Gastrocnemius medialis (tissue), 4 donors: ENCODE results near the gene ZNF688. TPM values are rescaled to one million over a fixed set of nuclear protein-coding genes. Genes with fewer than 3 reads are reported as not detected.

Source experiments
- ATAC-seq, 2 donors: fragments of 150-250 bp; one replicate each; pipeline ENCODE4 v1.9.1; 2016
- DNase-seq, 2 donors: peaks; one replicate each; pipeline ENCODE4 v3.0.0-alpha.2; 2019
- H3K27ac ChIP-seq, 4 donors: fragments of 200-600 bp; sonication (generic); 1 replicate in 1 of 4; 2 replicates in 3 of 4; pipeline ENCODE4 v1.5.1; 2016 to 2018; ENCODE audit warnings: mild to moderate bottlenecking in 2 of 4, moderate library complexity in 1 of 4
- H3K27me3 ChIP-seq, 3 donors: fragments of 200-600 bp; sonication (generic) in 2 of 3; 1 replicate in 1 of 3; 2 replicates in 2 of 3; pipeline versions ENCODE4 v1.5.1 to v1.6.0; 2016 to 2019; ENCODE audit warnings: mild to moderate bottlenecking in 1 of 3, moderate library complexity in 1 of 3
- H3K36me3 ChIP-seq, 2 donors: fragments of 200-600 bp; sonication (generic) in 1 of 2; one replicate each; pipeline ENCODE4 v1.5.1; 2017 to 2018
- H3K4me1 ChIP-seq, 2 donors: fragments of 200-600 bp; sonication (generic) in 1 of 2; one replicate each; pipeline ENCODE4 v1.5.1; 2016 to 2017; ENCODE audit warnings: mild to moderate bottlenecking in 2 of 2
- H3K4me3 ChIP-seq, 4 donors: fragments of 200-600 bp; sonication (generic) in 3 of 4; 1 replicate in 1 of 4; 2 replicates in 3 of 4; pipeline ENCODE4 v1.5.1; 2016 to 2019; ENCODE audit warnings: mild to moderate bottlenecking in 2 of 4
- H3K9me3 ChIP-seq, 3 donors: fragments of 200-600 bp; sonication (generic) in 2 of 3; 1 replicate in 1 of 3; 2 replicates in 2 of 3; pipeline ENCODE4 v1.5.1; 2016 to 2019
- CTCF ChIP-seq, 5 experiments: fragments of 450-650 bp in 3 of 5; fragments of 200-600 bp in 2 of 5; sonication (generic) in 2 of 5; IDR thresholded peaks in 4 of 5; conservative IDR thresholded peaks in 1 of 5; 1 replicate in 4 of 5; 2 replicates in 1 of 5; pipeline ENCODE4 v1.5.1; 2016 to 2019; ENCODE audit warnings: antibody characterized with exemption in 5 of 5, mild to moderate bottlenecking in 3 of 5, moderate library complexity in 3 of 5
- POLR2A ChIP-seq, 2 donors: fragments of 450-650 bp; IDR thresholded peaks; one replicate each; pipeline ENCODE4 v1.6.1; 2017; ENCODE audit warnings: antibody characterized with exemption in 2 of 2, mild to moderate bottlenecking in 2 of 2, moderate library complexity in 2 of 2
- in situ Hi-C, 4 donors: fragments of 200-750 bp; cut with MboI; loops; one replicate each; pipeline versions ENCODE4 v1.15.0 to v1.8.0; 2017; ENCODE audit warnings: low sequenced_read_pairs in 4 of 4
- intact Hi-C: fragments of 100-400 bp; cut with DNase I; formaldehyde crosslinking; loops from one replicate; pipeline ENCODE4 v1.15.1; 2023; ENCODE audit warnings: low total_unique reads
- total RNA-seq, 4 donors: library from RNA; depleted of rRNA; stranded (reverse); fragments of >200 nt; gene quantifications; one replicate each; pipeline versions ENCODE4 v1.1.0 to v1.2.3, GENCODE V29; 2016

The ZNF688 gene
- total RNA-seq, 4 donors from 2014 or later, result 11.0 to 38.2 (median 18.5) TPM

GRCh38 chr16:30521873-30522641 is 49.5 kb downstream of the ZNF688 start:
- intact Hi-C loops, result loop anchor here (10.0 kb wide), 1 partner anchor 707 kb away; the partner anchor contains the start of genes PAGR1 and PRRT2
- in situ Hi-C loops, result loop anchor here in 2 of 4 donors (10.0 kb wide), 1 partner anchor 87 kb away; the partner anchor contains the start of gene DCTPP1 (in 2 of the 2)
- H3K4me3 ChIP-seq, result no peak overlapping the region

GRCh38 chr16:30521476-30521872 is 50.0 kb downstream of the ZNF688 start:
- TF ChIP-seq CTCF (IDR thresholded peaks at IDR 0.05 in 4 of 5, conservative IDR thresholded peaks at IDR 0.05 in 1 of 5), result no peak
- Histone ChIP-seq H3K36me3 (peaks cover 0 to 10% of the 10 kb centered on the region in 2 donors), H3K9me3 (no peaks in the 10 kb centered on the region), H3K4me1 (peaks cover 3 to 18% of the 10 kb centered on the region in 2 donors), H3K27me3 (no peaks in the 10 kb centered on the region), H3K4me3 (no peak overlapping the region), H3K27ac (no peak overlapping the region)
- intact Hi-C loops, result loop anchor here (10.0 kb wide), 1 partner anchor 707 kb away; the partner anchor contains the start of genes PAGR1 and PRRT2
- ATAC-seq (no peak), DNase-seq (no peak)
- in situ Hi-C loops, result loop anchor here in 2 of 4 donors (10.0 kb wide), 1 partner anchor 87 kb away; the partner anchor contains the start of gene DCTPP1 (in 2 of the 2)

More at GRCh38 chr16:30521873-30522641, 49.5 kb downstream of the ZNF688 start:
- DNase-seq (no peak), ATAC-seq (no peak)
- H3K27ac ChIP-seq, result no peak overlapping the region
- no peaks in the 10 kb centered on the region for H3K9me3 ChIP-seq
- peaks cover 0 to 10% of the 10 kb centered on the region in 2 donors for H3K36me3 ChIP-seq
- H3K27me3 ChIP-seq, result no peaks in the 10 kb centered on the region
- H3K4me1 ChIP-seq, result peaks cover 3 to 18% of the 10 kb centered on the region in 2 donors
- TF ChIP-seq POLR2A (IDR thresholded peaks at IDR 0.05) (no peak), CTCF (IDR thresholded peaks at IDR 0.05 in 4 of 5, conservative IDR thresholded peaks at IDR 0.05 in 1 of 5) (no peak)

Other genes starting within 250 kb of the ZNF688 start
- gene CD2BP2, start 216.4 kb downstream of the ZNF688 start, total RNA-seq, result 10 to 100 TPM; 33.4 to 53.8 (median 40.9) TPM
- gene TBC1D10B, start 201.2 kb downstream of the ZNF688 start, total RNA-seq, result 10 to 100 TPM; 35.3 to 52.6 (median 43.6) TPM
- gene MYL11, start 196.9 kb downstream of the ZNF688 start, total RNA-seq, result 1,000 to 10,000 TPM; 1,053 to 4,879 (median 1,942) TPM
- gene SEPTIN1, start 189.2 kb downstream of the ZNF688 start, total RNA-seq, result under 1 TPM in 1 of 4 donors, not detected in 3; 0.65 TPM
- gene ZNF48, start 176.3 kb downstream of the ZNF688 start, total RNA-seq, result 10 to 100 TPM in 2 of 4 donors, 1 to 10 TPM in 2; 4.4 to 12.7 (median 8.7) TPM
- gene ZNF771, start 164.1 kb downstream of the ZNF688 start, total RNA-seq, result 10 to 100 TPM; 16.7 to 34.1 (median 24.7) TPM
- gene DCTPP1, start 141.7 kb downstream of the ZNF688 start, total RNA-seq, result 10 to 100 TPM; 11.8 to 32.6 (median 17.8) TPM
- 10 to 100 TPM; 23.7 to 29.5 (median 27.4) TPM for gene SEPHS2, start 125.8 kb downstream of the ZNF688 start, total RNA-seq
- gene ITGAL, start 99.0 kb downstream of the ZNF688 start, total RNA-seq, result 1 to 10 TPM in 1 of 4 donors, under 1 TPM in 2, not detected in 1; 0.16 to 1.9 (median 0.86) TPM
- 100 to 1,000 TPM in 1 of 4 donors, 10 to 100 TPM in 3; 39.8 to 118 (median 69.8) TPM for gene ZNF768, start 45.1 kb downstream of the ZNF688 start, total RNA-seq
- 10 to 100 TPM in 3 of 4 donors, 1 to 10 TPM in 1; 8.6 to 17.5 (median 13.1) TPM for gene ZNF747, start 36.9 kb downstream of the ZNF688 start, total RNA-seq
- gene ZNF764, start 13.3 kb downstream of the ZNF688 start, total RNA-seq, result 1 to 10 TPM; 3.7 to 5.5 (median 4.9) TPM
- 1 to 10 TPM in 2 of 4 donors, under 1 TPM in 2; 0.70 to 3.2 (median 1.0) TPM for gene ZNF785, start 14.0 kb upstream of the ZNF688 start, total RNA-seq
- gene ZNF689, start 38.7 kb upstream of the ZNF688 start, total RNA-seq, result 1 to 10 TPM; 2.9 to 6.3 (median 6.1) TPM
- gene PRR14, start 79.2 kb upstream of the ZNF688 start, total RNA-seq, result 10 to 100 TPM in 3 of 4 donors, 1 to 10 TPM in 1; 8.8 to 28.4 (median 17.8) TPM
- gene FBRS, start 86.7 kb upstream of the ZNF688 start, total RNA-seq, result 10 to 100 TPM; 22.0 to 34.8 (median 28.0) TPM
- 10 to 100 TPM; 15.3 to 25.5 (median 21.9) TPM for gene SRCAP, start 127.5 kb upstream of the ZNF688 start, total RNA-seq
- gene PHKG2, start 176.7 kb upstream of the ZNF688 start, total RNA-seq, result 10 to 100 TPM in 3 of 4 donors, 1 to 10 TPM in 1; 8.8 to 30.0 (median 21.6) TPM
- 1 to 10 TPM in 2 of 4 donors, under 1 TPM in 1, not detected in 1; 0.73 to 5.8 (median 1.7) TPM for gene CFAP119, start 190.3 kb upstream of the ZNF688 start, total RNA-seq
- gene RNF40, start 190.6 kb upstream of the ZNF688 start, total RNA-seq, result 10 to 100 TPM; 42.8 to 90.0 (median 57.0) TPM
- gene ZNF629, start 215.5 kb upstream of the ZNF688 start, total RNA-seq, result 10 to 100 TPM in 2 of 4 donors, 1 to 10 TPM in 2; 9.1 to 12.7 (median 10.3) TPM